Coronary artery (tissue), 2 donors: ENCODE measurements around the gene SCAPER.
"Not testable (repeated sequence)": the region's sequence is repeated elsewhere in the genome, so short reads cannot be mapped to it uniquely, and the experiment has no call there.

ENCODE experiments used
- DNase-seq: peaks from one replicate; pipeline ENCODE4 v3.0.0-alpha.2; 2017; ENCODE audit warnings: low spot score
- H3K27ac ChIP-seq, 2 donors: fragments of 200-600 bp; sonication (generic); one replicate each; pipeline ENCODE4 v1.5.1; 2016 to 2019
- H3K4me3 ChIP-seq: fragments of 200-600 bp; sonication (generic); 2 replicates; pipeline ENCODE4 v1.5.1; 2016; ENCODE audit warnings: mild to moderate bottlenecking, moderate library complexity
- CTCF ChIP-seq: fragments of 200-600 bp; sonication (generic); IDR thresholded peaks from one replicate; pipeline ENCODE4 v1.5.1; 2019; ENCODE audit warnings: antibody characterized with exemption

Gene SCAPER

DNA sequence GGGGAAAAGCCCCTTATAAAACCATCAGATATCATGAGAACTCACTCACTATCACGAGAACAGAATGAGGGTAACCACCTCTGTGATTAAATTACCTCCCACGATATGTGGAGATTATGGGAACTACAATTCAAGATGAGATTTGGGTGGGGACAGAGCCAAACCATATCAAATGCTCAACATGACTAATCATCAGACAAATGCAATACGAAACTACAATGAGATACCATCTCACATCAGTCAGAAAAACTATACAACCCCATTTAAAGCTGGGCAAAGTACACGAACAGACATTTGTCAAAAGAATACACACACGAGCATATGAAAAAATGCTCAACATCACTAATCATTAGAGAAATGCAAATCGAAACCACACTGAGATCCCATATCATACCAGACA lies 67.7 kb downstream of the SCAPER start:
- DNase-seq: no peak

GRCh38 chr15:76829939-76830338 lies 75.2 kb downstream of the SCAPER start:
- no peak for TF ChIP-seq CTCF
- no peak for DNase-seq
- Histone ChIP-seq H3K4me3 (no peak overlapping the region), H3K27ac (no peak overlapping the region)

More for the DNA sequence above, 67.7 kb downstream of the SCAPER start:
- TF ChIP-seq CTCF: no peak
- Histone ChIP-seq H3K4me3 (no peak overlapping the region), H3K27ac (no peak overlapping the region)

- Histone ChIP-seq H3K4me3 (no peak overlapping the region), H3K27ac (no peak overlapping the region)
- no peak for DNase-seq
- TF ChIP-seq CTCF: no peak
These were observed 81.2 kb downstream of the SCAPER start for GRCh38 chr15:76823890-76824289.

DNA sequence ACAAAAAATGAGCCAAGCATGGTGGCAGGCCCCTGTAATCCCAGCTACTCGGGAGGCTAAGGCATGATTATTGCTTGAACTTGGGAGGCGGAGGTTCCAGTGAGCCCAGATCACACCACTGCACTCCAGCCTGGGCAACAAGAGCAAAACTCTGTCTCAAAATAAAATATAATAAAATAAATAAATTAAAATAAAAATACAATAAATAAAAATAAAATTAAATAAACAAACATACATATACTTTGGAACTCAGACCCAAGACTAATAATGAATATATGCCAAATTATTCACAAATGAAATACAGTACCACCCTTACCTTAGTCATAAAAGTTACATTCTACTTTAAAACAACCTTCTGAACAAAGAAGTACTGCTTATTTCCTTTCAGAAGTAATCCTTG lies 81.8 kb downstream of the SCAPER start:
- TF ChIP-seq CTCF: no peak
- Histone ChIP-seq H3K4me3 (no peak overlapping the region), H3K27ac (no peak overlapping the region)
- DNase-seq: no peak

- H3K4me3 ChIP-seq, DNase-seq, H3K27ac ChIP-seq: not testable (repeated sequence)
These were observed 86.2 kb downstream of the SCAPER start for GRCh38 chr15:76818926-76819325.

DNA sequence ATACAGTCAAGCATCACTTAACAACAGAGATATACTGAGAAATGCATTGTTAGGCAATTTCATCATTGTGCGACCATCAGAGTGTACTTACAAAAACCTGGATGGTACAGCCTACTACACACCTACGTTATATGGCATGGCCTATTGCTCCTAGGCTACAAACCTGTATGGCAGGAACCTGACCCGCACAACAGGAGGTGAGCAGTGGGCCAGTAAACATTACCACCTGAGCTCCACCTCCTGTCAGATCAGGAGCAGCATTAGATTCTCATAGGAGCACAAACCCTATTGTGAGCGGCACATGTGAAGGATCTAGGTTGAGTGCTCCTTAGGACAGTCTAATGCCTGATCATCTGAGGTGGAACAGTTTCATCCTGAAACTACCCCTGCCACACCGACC lies 89.7 kb downstream of the SCAPER start:
- Histone ChIP-seq H3K27ac (no peak overlapping the region), H3K4me3 (no peak overlapping the region)
- no peak for DNase-seq
- no peak for TF ChIP-seq CTCF

GRCh38 chr15:76812381-76812780 lies 92.8 kb downstream of the SCAPER start:
- Histone ChIP-seq H3K4me3 (no peak overlapping the region), H3K27ac (no peak overlapping the region)
- TF ChIP-seq CTCF: no peak
- no peak for DNase-seq
